Daoy (cell line): ENCODE measurements around the gene IFI6. TPM values are rescaled to one million over a fixed set of nuclear protein-coding genes. Genes with fewer than 3 reads are reported as not detected.
"Not testable (repeated sequence)": the region's sequence is repeated elsewhere in the genome, so short reads cannot be mapped to it uniquely, and the experiment has no call there.

ENCODE experiments used
- DNase-seq: peaks from one replicate; pipeline ENCODE4 v3.0.0-alpha.2; 2015; ENCODE audit warnings: low read depth
- total RNA-seq: library from RNA; depleted of rRNA; stranded (reverse); fragments of >200 nt; shearing (Covaris generic); gene quantifications from 2 replicates; pipeline ENCODE4 v1.2.3, GENCODE V29; 2014; rRNA removed

IFI6 gene
- total RNA-seq, 1 experiment from 2014 or later = 20.3 TPM

GRCh38 chr1:27628712-27629111, 43.3 kb downstream of the IFI6 start:
- DNase-seq = no peak

GRCh38 chr1:27627733-27628132, 44.3 kb downstream of the IFI6 start:
- not testable (repeated sequence) for DNase-seq

GRCh38 chr1:27627061-27627460, 44.9 kb downstream of the IFI6 start:
- DNase-seq = no peak

- no peak for DNase-seq
Measured at GRCh38 chr1:27626031-27626935, 45.7 kb downstream of the IFI6 start.

GRCh38 chr1:27624467-27625178, 47.4 kb downstream of the IFI6 start:
- DNase-seq = no peak

GRCh38 chr1:27623327-27624212, 48.4 kb downstream of the IFI6 start:
- DNase-seq = no peak

GRCh38 chr1:27622828-27623227, 49.2 kb downstream of the IFI6 start:
- DNase-seq = no peak

GRCh38 chr1:27621051-27621920, 50.7 kb downstream of the IFI6 start:
- DNase-seq = peak; percentile 52

- not testable (repeated sequence) for DNase-seq
Measured at GRCh38 chr1:27619782-27620438, 52.1 kb downstream of the IFI6 start.

- DNase-seq = no peak
Measured at GRCh38 chr1:27618341-27619082, 53.5 kb downstream of the IFI6 start.

GRCh38 chr1:27617420-27617819, 54.6 kb downstream of the IFI6 start:
- no peak for DNase-seq

GRCh38 chr1:27616441-27616840, 55.6 kb downstream of the IFI6 start:
- no peak for DNase-seq

Other genes with a start within 250 kb of the IFI6 start
- gene WASF2, start 182.0 kb downstream of the IFI6 start, total RNA-seq = 11.1 and 12.3 TPM in 2 replicates
- 3.8 and 4.7 TPM in 2 replicates for gene AHDC1, start 68.0 kb downstream of the IFI6 start, total RNA-seq
- not detected in 2 replicates for gene FGR, start 37.0 kb downstream of the IFI6 start, total RNA-seq
- gene FAM76A, start 53.8 kb upstream of the IFI6 start, total RNA-seq = 7.9 and 8.9 TPM in 2 replicates
- 36.8 and 38.7 TPM in 2 replicates for gene STX12, start 101.0 kb upstream of the IFI6 start, total RNA-seq
- 53.6 and 60.0 TPM in 2 replicates for gene PPP1R8, start 158.6 kb upstream of the IFI6 start, total RNA-seq
- 1.8 and 4.3 TPM in 2 replicates for gene THEMIS2, start 200.4 kb upstream of the IFI6 start, total RNA-seq
- gene RPA2, start 242.4 kb upstream of the IFI6 start, total RNA-seq = 130 and 131 TPM in 2 replicates